NCI-H774 (cell line): ENCODE data around the gene SYMPK.

Source experiments
- DNase-seq: peaks from one replicate; lab custom pipeline; 2025; lab: John Stamatoyannopoulos, UW

Gene SYMPK

DNA sequence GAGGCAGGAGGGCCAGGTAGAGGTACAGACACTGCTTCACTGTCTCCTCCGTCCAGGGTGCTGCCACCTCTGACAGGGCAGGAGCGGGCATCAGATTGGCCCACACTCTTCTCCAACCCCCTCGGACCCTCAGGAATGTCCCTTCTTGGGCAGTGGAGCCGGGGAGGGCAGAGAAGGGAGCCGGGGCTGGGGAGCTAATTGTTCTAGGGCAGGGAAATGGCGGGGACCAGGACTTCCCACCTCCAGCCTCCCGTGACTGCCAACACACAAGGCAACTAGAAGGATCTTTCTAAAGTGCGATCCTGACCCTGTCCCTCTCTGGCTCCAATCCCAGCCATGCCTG is 37.7 kb downstream of the SYMPK start:
- DNase-seq, result no peak

DNA sequence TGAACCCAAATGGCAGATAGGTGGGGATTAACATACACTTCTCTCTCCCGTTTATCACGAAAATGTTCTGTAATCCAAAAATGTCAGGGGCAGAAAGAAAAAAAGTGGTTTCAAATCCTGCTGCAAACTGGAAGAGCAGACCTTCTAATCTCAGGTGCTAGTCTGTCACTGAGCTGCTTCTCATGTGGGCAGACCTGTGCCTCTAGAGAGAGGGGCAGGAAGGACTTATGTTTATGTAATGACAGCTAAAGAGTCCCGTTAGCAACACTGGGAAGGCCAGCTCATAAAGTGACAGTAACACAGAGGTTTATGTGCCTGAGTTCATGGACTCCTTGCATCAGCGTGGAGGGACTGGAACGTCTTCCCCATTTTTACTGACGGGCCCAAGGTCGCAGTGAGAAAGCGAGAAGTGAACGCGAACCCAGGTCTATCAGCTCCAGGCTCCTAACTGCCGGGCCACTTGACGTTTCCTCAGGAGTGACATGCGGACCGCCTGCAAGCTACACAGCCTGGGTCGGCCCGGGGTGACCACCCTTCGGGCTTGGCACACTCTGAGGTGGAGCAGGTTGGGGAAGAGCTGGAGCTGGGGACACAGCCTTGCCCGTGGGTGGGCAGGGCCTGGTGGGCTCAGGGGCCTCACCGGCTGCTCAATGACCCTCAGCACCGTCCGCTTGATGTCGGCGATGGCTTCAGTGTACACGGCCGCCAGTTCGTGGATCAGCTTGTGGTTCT is 38.2 kb downstream of the SYMPK start:
- no peak for DNase-seq

DNA sequence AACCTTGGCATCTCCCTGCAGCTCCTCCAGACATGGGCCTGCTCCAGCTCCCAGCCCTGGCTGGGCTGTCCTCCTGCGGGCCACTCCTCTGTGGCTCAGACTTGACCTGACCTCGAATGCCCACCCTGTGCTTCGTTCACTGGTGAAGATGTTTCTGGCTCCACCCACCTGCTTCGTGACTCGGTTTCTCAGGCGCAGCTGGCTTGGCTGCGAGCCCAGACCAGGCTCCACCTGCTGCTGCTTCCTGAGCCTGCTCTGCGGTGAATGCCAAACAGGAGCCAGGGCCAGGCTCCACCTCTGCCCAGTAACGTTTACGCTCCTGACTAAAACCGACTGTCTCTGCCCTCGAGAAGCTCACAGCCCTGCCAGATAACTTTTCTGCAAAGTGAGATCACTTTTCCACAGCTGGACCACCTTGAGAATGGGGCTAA is 38.9 kb downstream of the SYMPK start:
- peak; percentile 34 for DNase-seq

DNA sequence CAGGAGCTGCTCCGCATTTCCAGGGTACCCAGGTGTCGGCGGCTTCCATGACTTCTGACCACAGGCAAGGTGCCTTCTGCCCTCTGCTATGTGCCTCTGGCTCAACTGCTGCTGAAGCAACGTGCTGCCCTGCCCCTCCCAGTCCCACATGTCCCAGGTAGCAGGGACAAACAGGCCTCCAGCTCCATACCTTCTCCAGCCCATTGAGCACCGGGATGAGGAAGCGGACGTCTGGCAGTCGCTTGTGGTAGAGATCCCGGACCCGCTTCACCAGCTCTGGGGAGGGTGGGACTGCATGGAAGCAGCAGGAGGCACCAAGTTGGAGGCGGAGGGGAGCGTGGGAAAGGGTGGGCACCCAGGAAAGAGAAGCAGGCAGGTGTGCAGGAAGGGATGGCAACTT is 39.8 kb downstream of the SYMPK start:
- DNase-seq, result no peak

DNA sequence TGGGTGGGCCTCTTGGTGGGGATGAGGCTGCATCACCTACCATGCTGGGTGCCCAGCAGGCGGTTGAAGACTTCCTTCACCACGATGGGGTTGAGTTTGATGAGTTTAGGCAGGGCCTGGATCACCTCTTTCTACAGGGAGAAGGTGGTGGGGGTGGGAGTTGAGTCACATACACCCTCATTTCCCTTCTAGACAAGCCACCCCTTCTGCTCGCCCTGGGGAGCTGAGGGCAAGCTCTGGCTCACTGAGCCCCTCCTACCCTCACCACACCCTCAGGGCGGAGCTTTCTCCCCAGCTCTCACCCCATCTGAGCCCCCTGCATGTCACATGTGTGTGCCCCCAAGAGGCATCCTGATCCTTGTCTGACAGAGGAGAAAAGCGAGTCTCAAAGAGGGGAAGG is 40.2 kb downstream of the SYMPK start:
- DNase-seq, result no peak

DNA sequence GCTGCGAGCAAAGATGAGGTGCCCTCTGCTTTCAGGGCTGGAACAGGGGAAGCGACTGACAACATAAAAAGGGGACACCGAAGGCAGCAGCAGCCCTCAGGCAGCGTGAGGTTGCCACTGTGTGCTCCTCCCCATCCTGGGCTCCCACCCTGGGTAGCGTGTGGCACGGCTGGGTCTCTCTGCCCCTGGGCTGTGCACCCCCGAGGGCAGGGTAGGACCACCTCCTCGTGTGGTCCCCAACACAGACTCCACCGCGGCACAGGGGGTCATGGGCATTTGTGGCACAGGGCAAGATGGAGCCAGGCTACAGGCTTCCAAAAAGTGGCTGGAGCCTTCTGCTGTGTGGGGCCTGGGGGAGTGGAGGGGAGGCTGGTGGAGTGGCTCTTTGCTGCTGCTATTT is 41.4 kb downstream of the SYMPK start:
- DNase-seq, result no peak

DNA sequence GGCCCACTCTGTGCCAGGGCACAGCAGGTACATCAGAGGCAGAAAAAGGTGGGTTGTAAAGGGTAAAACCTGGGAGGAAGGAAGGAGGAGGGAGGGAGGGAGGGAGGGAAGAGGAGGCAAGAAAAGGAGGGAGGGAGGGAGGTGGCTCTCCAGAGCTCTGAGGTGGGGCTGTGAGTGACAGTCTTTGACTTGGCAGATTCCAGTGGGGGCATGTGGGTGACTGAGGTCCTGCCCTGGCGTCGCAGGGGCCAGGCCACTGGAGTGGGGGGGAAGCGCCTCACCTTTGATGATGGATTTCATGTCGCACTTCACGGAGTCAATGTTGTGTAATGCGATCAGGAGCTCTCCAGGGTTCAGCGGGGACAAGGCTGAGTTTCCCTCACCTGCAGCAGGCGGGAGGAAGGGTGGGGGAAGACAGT is 41.8 kb downstream of the SYMPK start:
- DNase-seq, result no peak

DNA sequence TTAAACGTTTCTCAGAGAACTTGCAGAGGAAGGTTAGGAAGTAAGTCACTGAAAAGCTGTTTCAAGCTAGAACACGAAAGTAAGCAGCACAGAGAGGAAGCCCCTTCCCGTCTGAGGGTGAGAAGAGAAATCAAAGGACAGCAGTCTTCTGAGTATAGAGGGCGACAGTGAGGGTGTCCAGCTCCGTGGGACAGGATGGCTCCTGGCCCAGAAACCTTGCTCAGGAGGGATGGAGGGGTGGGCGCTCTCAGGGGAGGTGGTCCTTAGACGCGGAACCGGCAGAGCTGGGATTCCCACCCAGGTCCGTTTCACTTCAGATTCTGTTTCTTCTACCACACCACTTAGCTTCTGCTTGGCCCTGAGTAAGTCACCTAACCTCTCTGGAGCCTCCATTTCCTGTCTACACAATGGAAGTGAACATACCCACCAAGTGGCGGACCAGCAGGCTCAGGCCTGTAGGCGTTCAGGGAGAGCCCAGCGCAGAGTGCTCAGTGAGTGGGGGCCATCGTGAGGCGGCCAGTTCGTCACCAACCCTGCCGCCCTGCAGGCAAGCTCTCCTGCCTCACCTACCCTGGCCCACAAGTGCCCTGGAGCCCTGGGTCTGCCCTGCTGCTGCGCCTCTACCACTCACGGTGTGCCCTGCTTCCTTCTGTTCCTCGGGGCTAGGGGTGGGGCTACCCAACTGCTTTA is 42.4 kb downstream of the SYMPK start:
- DNase-seq, result no peak

DNA sequence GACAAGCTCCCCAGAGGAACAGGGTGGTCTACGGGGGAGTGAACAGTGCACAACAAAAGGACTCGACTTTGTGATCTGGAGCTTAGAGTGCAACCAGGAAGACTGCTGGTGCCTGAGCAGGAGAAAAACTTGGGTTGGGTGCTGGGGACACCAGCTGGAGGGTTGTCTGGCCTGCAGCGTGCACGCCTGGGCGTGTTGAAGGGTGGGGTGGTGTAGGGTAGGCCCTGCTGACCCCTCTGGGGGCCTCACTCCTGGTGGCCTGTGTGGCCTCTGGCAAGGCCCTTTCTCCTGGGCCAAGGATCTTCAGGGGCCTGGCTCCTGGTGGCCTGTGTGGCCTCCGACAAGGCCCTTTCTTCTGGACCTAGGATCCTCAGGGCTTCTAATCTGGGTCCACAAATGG is 43.2 kb downstream of the SYMPK start:
- no peak for DNase-seq

DNA sequence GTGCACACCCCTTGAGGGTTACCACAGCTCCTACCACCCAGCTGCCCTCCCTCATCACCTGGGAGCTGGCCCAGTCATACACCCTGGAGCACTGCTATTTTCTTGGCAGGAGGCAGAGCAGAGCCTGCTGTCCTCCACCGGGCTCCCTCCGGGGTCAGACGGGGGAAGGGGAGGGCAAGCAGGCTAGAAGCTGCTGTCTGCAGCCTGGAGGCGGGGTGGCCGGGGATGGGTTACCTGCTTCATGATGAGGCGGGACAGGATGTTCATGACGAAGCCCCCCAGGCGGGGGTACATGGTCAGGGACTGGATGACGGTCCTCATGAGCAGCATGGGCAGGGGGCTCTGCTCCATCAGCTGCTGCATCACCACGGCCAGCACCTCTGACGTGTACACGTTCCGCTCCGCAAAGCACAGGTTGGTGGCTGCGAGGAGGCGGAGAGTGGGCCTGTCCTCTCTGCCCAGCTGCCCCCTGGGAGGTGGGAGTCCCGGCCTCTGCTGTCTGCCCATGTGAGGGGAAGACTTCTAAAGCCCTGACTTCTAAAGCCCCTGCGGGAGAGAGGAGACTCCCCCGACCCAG is 45.1 kb downstream of the SYMPK start:
- no peak for DNase-seq

DNA sequence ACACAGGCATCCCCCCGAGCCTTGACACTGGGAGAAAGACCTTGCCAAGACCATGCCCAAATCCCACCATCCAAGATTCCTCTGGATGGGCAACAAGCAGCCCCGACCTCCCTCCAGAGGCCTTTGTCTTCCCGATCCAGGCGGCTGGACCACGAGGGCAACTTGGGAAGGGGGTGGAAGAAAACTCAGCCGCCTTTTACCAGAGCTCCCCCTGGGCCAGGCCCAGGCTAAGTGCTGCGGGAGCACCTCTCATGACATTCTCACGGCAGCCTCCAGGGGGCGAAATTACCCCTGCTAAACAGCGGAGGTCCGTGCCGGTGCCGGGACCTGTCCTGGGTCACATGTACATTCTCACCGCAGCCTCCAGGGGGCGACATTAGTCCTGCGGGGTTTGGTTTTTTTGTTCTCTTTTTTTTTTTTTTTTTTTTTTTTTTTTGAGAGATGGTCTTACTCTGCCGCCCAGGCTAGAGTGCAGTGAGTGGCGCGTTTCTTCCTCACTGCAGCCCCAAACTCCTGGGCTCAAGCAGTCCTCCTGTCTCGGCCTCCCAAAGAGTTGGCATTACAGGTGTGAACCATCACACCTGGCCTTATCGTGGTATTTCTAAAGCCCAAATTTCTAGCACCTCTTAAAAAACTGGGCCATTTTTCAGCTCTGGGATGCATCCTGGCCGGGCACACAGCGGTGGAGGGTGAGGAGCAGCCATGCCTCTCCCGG is 45.8 kb downstream of the SYMPK start:
- peak; percentile 66 for DNase-seq

DNA sequence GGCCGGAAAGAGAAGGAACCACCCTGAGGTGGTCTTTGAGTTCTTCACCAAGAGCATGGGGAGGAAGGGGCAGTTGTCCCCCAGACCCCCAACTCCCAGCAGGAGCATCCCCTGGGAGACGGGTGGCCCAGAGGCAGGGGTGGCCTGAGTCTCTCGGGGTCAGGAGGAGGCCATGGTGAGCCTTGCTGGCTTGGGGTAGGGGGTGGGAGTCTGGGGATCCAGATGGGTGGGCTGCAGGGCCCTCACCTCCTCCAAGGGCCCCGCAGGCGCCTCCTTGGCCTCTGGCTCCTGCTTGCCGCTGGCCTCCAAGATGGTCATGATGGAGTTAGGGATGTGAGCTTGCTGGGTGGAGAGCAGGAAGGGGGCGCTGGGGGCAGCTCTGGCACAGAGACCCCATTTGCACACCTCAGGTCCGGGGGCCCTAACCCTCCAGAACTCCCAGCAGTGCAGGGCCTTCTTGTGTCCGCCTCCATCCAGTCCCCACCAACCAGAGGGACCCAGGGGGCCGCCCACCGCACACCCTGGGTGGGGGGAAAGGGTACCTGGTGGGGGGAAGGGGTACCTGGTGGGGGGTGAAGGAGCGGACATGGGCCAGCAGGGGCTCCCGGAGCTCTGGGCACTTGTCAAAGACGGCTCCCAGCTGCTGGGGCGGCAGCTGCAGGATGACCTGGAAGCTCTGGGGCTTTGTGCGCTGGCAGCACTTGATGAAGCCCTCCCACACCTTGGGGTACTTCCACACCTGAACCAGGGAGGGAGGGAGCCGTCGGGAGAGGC is 46.5 kb downstream of the SYMPK start:
- DNase-seq, result no peak

DNA sequence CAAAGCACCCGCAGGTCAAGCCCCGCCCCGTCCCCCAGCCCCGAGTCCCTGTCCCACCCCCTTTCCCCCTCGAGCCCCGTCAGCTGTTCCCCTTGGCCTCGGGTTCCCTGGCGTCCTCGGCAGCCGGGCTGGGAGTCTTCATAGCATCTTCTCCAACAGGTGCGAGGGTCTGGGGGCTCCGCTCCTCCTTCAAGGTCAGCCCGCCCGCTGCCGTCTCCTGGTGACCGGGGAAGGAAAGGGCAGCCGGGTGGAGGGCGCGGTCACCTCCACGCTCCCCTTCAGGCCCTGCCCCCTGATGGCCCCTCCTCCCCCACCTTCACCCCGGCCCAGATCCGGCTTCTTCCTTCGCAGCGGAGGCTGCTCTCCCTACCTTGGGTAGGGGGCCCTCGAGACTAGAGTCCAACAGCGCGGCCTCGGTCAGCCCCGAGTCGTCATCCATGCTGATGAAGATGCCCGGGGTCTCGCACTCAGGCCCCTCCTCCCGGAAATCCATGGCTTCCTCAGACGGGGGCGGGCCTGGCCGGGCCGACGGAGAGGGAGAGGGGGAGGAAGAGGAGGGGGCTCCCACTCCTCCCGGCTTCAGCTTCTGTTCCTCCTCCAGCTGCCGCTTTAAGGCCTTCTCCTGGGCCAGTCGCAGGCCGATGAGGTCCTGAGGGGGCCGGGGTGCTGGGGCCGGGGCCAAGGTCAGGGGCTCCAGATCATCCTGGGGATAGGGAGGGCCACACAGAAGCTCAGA is 47.3 kb downstream of the SYMPK start:
- no peak for DNase-seq

DNA sequence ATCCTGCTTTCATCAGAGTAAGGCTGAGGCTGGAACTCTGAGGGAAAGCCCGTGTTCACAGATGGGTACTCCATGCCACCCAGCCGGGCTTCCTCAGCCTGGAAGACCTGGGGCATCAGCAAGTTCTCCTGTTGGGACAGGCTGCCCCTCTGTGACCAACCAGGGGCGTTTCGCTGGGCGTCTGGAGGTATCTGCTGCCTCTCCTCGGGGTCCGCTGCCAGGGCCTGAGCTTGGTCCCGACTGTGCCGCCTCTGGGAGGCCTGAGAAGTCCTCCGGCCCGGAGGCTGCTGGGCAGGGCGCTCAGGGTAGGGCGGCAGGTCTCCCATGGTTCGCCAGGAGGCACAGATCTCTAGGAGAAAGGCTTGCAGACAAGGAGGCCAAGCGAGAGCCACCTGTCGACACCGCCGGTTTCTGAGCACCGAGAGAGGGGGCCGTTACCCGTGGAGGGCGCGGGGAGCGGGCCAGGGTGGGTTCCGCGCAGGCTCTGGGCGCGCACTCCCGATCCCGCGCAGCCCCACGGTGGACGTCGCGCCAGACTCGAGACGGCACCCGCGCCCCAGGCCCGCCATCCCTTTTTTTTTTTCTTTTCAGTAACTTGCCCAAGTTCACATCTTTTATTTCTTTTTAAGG is 48.0 kb downstream of the SYMPK start, which contains the start of gene RSPH6A:
RSPH6A (minus strand) TSS at position 458 of the 630 bp plus-strand sequence; CDS start at position 326, 132 bp downstream.
- no peak for DNase-seq

DNA sequence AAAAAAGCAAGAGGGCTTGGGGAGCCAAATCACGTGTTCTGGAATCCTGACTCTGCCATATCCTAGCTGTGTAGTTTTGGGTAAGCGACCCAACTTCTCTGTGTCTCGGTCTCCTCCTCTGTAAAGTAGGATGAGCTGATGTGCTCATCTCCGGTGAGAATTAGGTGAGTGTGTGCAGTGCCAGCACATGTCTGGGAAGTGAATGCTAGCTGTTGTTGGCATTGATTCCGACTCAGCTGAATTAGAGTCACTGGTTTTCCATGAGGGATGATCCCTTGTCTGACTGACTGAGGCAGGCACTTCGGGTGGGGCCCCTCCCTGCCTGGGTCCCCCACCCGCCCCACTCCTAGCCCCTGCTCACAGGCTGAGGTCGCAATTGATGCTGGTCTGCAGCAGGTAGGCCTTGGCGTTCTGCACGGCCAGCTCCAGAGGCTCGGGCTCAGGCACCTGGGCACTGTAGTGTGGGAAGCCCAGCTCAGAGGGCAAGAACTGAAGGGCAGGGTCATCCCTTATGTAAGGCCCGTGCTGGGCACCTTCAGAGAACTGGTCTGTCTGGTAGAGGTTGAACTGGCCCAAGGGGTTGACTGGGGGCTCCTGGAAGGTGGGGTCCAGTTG is 48.7 kb downstream of the SYMPK start:
- no peak for DNase-seq

DNA sequence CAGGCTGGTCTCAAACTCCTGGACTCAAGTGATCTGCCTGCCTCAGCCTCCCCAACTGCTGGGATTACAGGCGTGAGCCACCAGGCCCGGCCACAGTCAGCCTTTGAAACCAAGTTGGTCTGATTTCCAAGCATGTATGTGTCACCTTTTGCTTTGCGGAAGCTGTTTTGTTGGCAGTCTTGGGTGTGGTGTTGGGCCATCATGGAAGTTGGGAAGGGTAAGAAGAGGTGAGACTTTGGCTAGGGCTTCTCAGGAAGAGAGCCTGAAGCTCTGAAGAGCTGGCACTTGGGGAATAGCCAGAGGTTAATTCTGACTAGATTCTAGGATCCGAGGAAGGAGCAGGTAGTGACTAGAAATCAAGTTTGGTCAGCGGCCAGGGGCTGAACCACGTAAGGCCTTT is 50.6 kb downstream of the SYMPK start:
- no peak for DNase-seq

DNA sequence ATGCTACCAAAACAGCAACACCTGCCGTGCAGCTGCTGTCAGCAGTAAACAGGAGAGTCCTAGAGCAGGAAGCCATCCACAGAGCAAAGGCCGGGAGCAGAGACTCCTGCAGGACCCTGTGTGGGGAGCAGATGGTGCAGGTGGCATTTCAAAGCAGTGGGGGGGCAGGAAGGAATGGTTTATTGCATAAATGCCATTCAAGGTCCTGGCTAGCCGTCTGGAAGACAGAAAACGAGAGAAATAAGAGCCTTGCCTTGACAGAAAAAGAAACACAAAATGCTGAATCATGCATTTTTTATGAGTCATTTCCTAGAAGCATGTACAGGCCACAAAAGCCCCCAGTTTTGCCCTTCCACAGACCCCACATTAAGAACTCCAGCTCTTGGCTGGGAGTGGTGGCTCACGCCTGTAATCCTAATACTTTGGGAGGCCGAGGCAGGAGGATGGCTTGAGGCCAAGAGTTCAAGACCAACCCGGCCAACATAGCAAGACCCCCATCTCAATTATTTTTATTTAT is 53.2 kb downstream of the SYMPK start:
- peak; percentile 50 for DNase-seq

DNA sequence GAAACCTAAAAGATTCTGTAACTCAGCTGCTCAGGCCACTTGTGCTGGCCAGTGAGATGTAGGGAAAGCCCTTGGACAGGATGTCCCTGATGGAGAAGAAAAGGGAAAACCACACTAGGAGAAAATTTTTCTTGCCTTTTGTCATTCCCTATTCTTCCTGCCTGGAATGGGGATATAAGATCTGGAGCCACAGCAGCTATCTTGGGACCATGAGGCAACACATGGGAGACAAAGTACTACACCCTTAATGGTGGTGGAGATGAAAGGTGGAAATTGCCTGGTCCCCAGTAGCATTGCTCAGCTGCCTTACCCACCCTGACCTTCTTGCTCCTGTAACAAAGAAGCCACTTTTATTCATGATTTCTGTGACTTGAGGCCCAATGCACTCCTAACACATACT is 57.2 kb downstream of the SYMPK start:
- DNase-seq, result no peak

DNA sequence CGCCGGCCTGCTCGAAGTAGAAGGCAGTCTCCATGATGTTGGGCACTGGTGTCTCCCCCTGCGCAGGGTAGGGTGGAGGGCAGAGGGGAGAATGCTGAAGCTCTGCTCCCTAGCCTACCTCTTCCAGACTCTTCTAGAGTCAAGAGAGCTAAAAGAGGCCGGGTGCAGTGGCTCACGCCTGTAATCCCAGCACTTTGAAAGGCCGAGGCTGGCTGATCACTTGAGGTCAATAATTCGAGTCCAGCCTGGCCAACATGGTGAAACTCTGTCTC is 58.1 kb downstream of the SYMPK start:
- DNase-seq, result no peak
